GM23338 (cell line): ENCODE measurements around the gene GUCA1C. TPM values are rescaled to one million over a fixed set of nuclear protein-coding genes. Genes with fewer than 3 reads are reported as not detected.

Experiments used
- ATAC-seq: fragments of 200-7000 bp; cut with Tn5 transposase; 3 replicates; pipeline ENCODE4 v1.9.1; 2020
- DNase-seq: peaks from one replicate; pipeline ENCODE4 v3.0.0-alpha.2; 2015; ENCODE audit warnings: low spot score
- H2AFZ ChIP-seq: fragments of 200-600 bp; sonication (generic); 2 replicates; pipeline ENCODE4 v1.8.0; 2016; ENCODE audit warnings: antibody characterized with exemption, mild to moderate bottlenecking, moderate library complexity
- H3F3A ChIP-seq: fragments of 200-600 bp; sonication (generic); replicated peaks from 2 replicates; pipeline ENCODE4 v1.8.0; 2017; ENCODE audit warnings: antibody characterized with exemption, mixed run types, low read depth
- H3K27ac ChIP-seq: fragments of 200-600 bp; sonication (generic); 2 replicates; pipeline ENCODE4 v1.6.1; 2016; ENCODE audit warnings: low read depth
- H3K27me3 ChIP-seq: fragments of 200-600 bp; sonication (generic); 2 replicates; pipeline ENCODE4 v1.8.0; 2016; ENCODE audit warnings: mild to moderate bottlenecking, mixed run types, moderate library complexity; ENCODE audit not compliant: insufficient read depth
- H3K36me3 ChIP-seq: fragments of 200-600 bp; sonication (generic); 2 replicates; pipeline ENCODE4 v1.8.0; 2016; ENCODE audit warnings: mild to moderate bottlenecking; ENCODE audit not compliant: insufficient read depth
- H3K4me1 ChIP-seq: fragments of 200-600 bp; sonication (generic); 2 replicates; pipeline ENCODE4 v1.8.0; 2016; ENCODE audit warnings: mild to moderate bottlenecking, moderate library complexity; ENCODE audit not compliant: insufficient read depth
- H3K4me2 ChIP-seq: fragments of 200-600 bp; sonication (generic); 2 replicates; pipeline ENCODE4 v1.7.1; 2017; ENCODE audit warnings: mixed run types
- H3K4me3 ChIP-seq: fragments of 200-600 bp; sonication (generic); 2 replicates; pipeline ENCODE4 v1.6.1; 2016; ENCODE audit warnings: mixed run types
- H3K79me2 ChIP-seq: fragments of 200-600 bp; sonication (generic); replicated peaks from 2 replicates; pipeline ENCODE4 v1.8.0; 2017; ENCODE audit warnings: mild to moderate bottlenecking; ENCODE audit not compliant: insufficient read depth
- H3K9me2 ChIP-seq: fragments of 200-600 bp; sonication (generic); 2 replicates; pipeline ENCODE4 v1.8.0; 2017; ENCODE audit not compliant: insufficient read depth
- H4K20me1 ChIP-seq: fragments of 200-600 bp; sonication (generic); replicated peaks from 2 replicates; pipeline ENCODE4 v1.8.0; 2017; ENCODE audit warnings: mild to moderate bottlenecking; ENCODE audit not compliant: insufficient read depth
- H3K27ac Mint-ChIP-seq: 2 replicates; pipeline ENCODE4 v1.8.0; 2020; ENCODE audit warnings: inconsistent platforms, mild to moderate bottlenecking, moderate library complexity, mixed read lengths
- H3K27me3 Mint-ChIP-seq: 3 replicates; pipeline ENCODE4 v1.8.0; 2022; ENCODE audit warnings: low read depth, mild to moderate bottlenecking, moderate library complexity, mixed read lengths, inconsistent platforms; ENCODE audit not compliant: insufficient read depth, poor library complexity
- H3K36me3 Mint-ChIP-seq: 3 replicates; pipeline ENCODE4 v1.8.0; 2021; ENCODE audit warnings: low read depth, mild to moderate bottlenecking, inconsistent platforms, moderate library complexity, mixed read lengths
- H3K4me1 Mint-ChIP-seq: 3 replicates; pipeline ENCODE4 v1.8.0; 2020; ENCODE audit warnings: mild to moderate bottlenecking, inconsistent platforms, mixed read lengths
- H3K4me3 Mint-ChIP-seq: 3 replicates; pipeline ENCODE4 v1.8.0; 2021; ENCODE audit warnings: moderate library complexity, mild to moderate bottlenecking, inconsistent platforms, mixed read lengths
- H3K9me3 Mint-ChIP-seq: 3 replicates; pipeline ENCODE4 v1.8.0; 2020; ENCODE audit warnings: moderate library complexity, mild to moderate bottlenecking, inconsistent platforms, mixed read lengths
- CREB1 ChIP-seq: fragments of 250-450 bp; sonication (Bioruptor Pico); IDR thresholded peaks from 2 replicates; pipeline ENCODE4 v1.5.0; 2020; ENCODE audit warnings: low read depth, mild to moderate bottlenecking, moderate library complexity
- CTCF ChIP-seq, 2 experiments: fragments of 200-600 bp in 1 of 2; sonication (generic) in 1 of 2; conservative IDR thresholded peaks; 2 replicates each; pipeline versions ENCODE4 v1.5.1 to v1.6.1; 2016 to 2017; ENCODE audit warnings: antibody characterized with exemption in 2 of 2, low read depth in 2 of 2, mild to moderate bottlenecking in 2 of 2, moderate library complexity in 1 of 2
- ETS1 ChIP-seq: IDR thresholded peaks from 2 replicates; pipeline ENCODE4 v1.6.1; 2016; ENCODE audit warnings: antibody characterized with exemption
- EZH2 ChIP-seq: fragments of 200-600 bp; sonication (generic); IDR thresholded peaks from one replicate; pipeline ENCODE4 v1.8.0; 2017; ENCODE audit warnings: antibody characterized with exemption, mild to moderate bottlenecking, low read depth; ENCODE audit not compliant: unreplicated experiment
- NANOG ChIP-seq: IDR thresholded peaks from 2 replicates; pipeline ENCODE4 v1.6.1; 2016; ENCODE audit warnings: antibody characterized with exemption, borderline replicate concordance
- STAT1 ChIP-seq: IDR thresholded peaks from one replicate; pipeline ENCODE4 v1.6.1; 2016; ENCODE audit warnings: antibody characterized with exemption; ENCODE audit not compliant: unreplicated experiment
- ZNF114 ChIP-seq: fragments of 250-450 bp; sonication (Bioruptor Pico); IDR thresholded peaks from 2 replicates; pipeline ENCODE4 v1.5.0; 2020; ENCODE audit warnings: mild to moderate bottlenecking, moderate library complexity
- polyA plus RNA-seq: library from polyadenylated mRNA; unstranded; fragments of >200 nt; fragmentation: Nextera tagmentation; extraction: Ambion mirVana; gene quantifications from 2 replicates; pipeline ENCODE4 v1.2.1, GENCODE V29; 2016
- total RNA-seq: library from RNA; depleted of rRNA; stranded (reverse); fragments of >200 nt; shearing (Covaris generic); gene quantifications from 2 replicates; pipeline ENCODE4 v1.2.3, GENCODE V29; 2014
- TF ChIP-seq, protein P1 (sequence below): IDR thresholded peaks from one replicate; pipeline ENCODE4 v1.6.1; 2018; ENCODE audit warnings: antibody characterized with exemption; ENCODE audit not compliant: unreplicated experiment
- TF ChIP-seq, protein P2 (sequence below): fragments of 250-450 bp; sonication (Bioruptor Pico); IDR thresholded peaks from 2 replicates; pipeline ENCODE4 v1.5.0; 2020; ENCODE audit warnings: mild to moderate bottlenecking, moderate library complexity

GUCA1C gene
- total and polyA plus RNA-seq, 2 experiments from 2014 or later = not detected

DNA sequence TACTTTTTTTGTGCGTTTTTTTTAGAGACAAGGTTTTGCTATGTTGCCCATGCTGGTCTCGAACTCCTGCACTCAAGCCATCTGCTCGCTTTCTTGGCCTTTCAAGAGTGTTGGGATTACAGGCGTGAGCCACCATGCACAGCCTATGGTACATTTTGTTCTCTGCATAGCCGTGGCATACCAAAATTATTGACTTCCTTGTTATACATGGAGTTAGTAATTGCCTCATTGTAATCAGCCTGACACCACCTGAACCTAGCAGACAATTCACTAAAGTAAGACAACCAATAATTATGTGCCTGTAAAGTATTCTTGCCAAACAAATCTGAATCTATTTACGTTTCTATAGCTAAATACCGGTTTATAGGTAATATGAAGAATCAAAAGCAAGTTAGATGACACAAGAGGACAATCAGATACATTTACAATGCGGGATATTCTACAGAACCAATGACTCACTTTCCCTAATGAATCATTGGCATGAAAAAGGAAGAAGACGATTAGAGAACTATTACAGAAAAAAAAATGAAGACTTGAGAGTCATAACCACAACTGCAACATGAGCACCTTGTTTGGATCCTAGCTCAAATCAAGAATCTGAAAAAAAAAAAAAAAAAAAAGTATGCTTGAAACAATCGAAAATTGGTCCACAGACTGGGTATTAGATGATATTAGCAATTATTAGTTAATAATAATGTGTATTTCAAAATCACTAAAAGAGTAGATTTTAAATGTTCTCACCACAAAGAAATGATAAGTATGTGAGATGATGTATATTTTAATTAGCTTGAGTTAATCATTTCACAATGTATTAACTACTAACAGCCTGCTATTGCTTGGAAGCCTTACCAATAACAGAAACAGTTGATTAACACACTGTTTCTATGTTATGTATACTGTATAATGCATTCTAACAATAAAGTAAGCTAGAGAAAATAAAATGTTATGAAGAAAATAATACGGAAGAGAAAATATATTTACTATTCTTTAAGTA is 7.1 kb downstream of the GUCA1C start (continued):
- TF ChIP-seq, protein P1, sequence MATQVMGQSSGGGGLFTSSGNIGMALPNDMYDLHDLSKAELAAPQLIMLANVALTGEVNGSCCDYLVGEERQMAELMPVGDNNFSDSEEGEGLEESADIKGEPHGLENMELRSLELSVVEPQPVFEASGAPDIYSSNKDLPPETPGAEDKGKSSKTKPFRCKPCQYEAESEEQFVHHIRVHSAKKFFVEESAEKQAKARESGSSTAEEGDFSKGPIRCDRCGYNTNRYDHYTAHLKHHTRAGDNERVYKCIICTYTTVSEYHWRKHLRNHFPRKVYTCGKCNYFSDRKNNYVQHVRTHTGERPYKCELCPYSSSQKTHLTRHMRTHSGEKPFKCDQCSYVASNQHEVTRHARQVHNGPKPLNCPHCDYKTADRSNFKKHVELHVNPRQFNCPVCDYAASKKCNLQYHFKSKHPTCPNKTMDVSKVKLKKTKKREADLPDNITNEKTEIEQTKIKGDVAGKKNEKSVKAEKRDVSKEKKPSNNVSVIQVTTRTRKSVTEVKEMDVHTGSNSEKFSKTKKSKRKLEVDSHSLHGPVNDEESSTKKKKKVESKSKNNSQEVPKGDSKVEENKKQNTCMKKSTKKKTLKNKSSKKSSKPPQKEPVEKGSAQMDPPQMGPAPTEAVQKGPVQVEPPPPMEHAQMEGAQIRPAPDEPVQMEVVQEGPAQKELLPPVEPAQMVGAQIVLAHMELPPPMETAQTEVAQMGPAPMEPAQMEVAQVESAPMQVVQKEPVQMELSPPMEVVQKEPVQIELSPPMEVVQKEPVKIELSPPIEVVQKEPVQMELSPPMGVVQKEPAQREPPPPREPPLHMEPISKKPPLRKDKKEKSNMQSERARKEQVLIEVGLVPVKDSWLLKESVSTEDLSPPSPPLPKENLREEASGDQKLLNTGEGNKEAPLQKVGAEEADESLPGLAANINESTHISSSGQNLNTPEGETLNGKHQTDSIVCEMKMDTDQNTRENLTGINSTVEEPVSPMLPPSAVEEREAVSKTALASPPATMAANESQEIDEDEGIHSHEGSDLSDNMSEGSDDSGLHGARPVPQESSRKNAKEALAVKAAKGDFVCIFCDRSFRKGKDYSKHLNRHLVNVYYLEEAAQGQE = no peak
- no peak for TF ChIP-seq NANOG
- no peak for TF ChIP-seq EZH2

GRCh38 chr3:108940568-108941263 is 13.0 kb downstream of the GUCA1C start:
- Histone ChIP-seq H3K36me3 (no peaks in the 10 kb centered on the region), H3F3A (no peaks in the 10 kb centered on the region), H4K20me1 (no peaks in the 10 kb centered on the region), H3K27ac (no peak overlapping the region), H3K4me1 (no peaks in the 10 kb centered on the region), H3K4me2 (no peak overlapping the region), H3K27me3 (no peaks in the 10 kb centered on the region), H3K79me2 (no peaks in the 10 kb centered on the region), H3K4me3 (no peak overlapping the region), H2AFZ (peak overlapping the region; percentile 43; the same call in 1 of the 2 replicates), H3K9me2 (no peaks in the 10 kb centered on the region)
- ATAC-seq = no peak
- H3K36me3 Mint-ChIP-seq = no peaks in the 10 kb centered on the region
- H3K27me3 Mint-ChIP-seq = no peaks in the 10 kb centered on the region
- no peak overlapping the region for H3K27ac Mint-ChIP-seq
- DNase-seq = no peak
- H3K9me3 Mint-ChIP-seq = no peaks in the 10 kb centered on the region
- H3K4me3 Mint-ChIP-seq = no peak overlapping the region
- H3K4me1 Mint-ChIP-seq = no peaks in the 10 kb centered on the region; the same call in 2 of the 3 replicates
- TF ChIP-seq CREB1 (CRISPR knock-in tag) = no peak
- no peak for TF ChIP-seq STAT1
- no peak for TF ChIP-seq NANOG
- TF ChIP-seq ZNF114 (CRISPR knock-in tag) = no peak
- TF ChIP-seq EZH2 = no peak
- TF ChIP-seq CTCF (conservative IDR thresholded peaks at IDR 0.05; ENCODE audit: low read depth in 2 of 2) = no peak
- TF ChIP-seq, protein P2, sequence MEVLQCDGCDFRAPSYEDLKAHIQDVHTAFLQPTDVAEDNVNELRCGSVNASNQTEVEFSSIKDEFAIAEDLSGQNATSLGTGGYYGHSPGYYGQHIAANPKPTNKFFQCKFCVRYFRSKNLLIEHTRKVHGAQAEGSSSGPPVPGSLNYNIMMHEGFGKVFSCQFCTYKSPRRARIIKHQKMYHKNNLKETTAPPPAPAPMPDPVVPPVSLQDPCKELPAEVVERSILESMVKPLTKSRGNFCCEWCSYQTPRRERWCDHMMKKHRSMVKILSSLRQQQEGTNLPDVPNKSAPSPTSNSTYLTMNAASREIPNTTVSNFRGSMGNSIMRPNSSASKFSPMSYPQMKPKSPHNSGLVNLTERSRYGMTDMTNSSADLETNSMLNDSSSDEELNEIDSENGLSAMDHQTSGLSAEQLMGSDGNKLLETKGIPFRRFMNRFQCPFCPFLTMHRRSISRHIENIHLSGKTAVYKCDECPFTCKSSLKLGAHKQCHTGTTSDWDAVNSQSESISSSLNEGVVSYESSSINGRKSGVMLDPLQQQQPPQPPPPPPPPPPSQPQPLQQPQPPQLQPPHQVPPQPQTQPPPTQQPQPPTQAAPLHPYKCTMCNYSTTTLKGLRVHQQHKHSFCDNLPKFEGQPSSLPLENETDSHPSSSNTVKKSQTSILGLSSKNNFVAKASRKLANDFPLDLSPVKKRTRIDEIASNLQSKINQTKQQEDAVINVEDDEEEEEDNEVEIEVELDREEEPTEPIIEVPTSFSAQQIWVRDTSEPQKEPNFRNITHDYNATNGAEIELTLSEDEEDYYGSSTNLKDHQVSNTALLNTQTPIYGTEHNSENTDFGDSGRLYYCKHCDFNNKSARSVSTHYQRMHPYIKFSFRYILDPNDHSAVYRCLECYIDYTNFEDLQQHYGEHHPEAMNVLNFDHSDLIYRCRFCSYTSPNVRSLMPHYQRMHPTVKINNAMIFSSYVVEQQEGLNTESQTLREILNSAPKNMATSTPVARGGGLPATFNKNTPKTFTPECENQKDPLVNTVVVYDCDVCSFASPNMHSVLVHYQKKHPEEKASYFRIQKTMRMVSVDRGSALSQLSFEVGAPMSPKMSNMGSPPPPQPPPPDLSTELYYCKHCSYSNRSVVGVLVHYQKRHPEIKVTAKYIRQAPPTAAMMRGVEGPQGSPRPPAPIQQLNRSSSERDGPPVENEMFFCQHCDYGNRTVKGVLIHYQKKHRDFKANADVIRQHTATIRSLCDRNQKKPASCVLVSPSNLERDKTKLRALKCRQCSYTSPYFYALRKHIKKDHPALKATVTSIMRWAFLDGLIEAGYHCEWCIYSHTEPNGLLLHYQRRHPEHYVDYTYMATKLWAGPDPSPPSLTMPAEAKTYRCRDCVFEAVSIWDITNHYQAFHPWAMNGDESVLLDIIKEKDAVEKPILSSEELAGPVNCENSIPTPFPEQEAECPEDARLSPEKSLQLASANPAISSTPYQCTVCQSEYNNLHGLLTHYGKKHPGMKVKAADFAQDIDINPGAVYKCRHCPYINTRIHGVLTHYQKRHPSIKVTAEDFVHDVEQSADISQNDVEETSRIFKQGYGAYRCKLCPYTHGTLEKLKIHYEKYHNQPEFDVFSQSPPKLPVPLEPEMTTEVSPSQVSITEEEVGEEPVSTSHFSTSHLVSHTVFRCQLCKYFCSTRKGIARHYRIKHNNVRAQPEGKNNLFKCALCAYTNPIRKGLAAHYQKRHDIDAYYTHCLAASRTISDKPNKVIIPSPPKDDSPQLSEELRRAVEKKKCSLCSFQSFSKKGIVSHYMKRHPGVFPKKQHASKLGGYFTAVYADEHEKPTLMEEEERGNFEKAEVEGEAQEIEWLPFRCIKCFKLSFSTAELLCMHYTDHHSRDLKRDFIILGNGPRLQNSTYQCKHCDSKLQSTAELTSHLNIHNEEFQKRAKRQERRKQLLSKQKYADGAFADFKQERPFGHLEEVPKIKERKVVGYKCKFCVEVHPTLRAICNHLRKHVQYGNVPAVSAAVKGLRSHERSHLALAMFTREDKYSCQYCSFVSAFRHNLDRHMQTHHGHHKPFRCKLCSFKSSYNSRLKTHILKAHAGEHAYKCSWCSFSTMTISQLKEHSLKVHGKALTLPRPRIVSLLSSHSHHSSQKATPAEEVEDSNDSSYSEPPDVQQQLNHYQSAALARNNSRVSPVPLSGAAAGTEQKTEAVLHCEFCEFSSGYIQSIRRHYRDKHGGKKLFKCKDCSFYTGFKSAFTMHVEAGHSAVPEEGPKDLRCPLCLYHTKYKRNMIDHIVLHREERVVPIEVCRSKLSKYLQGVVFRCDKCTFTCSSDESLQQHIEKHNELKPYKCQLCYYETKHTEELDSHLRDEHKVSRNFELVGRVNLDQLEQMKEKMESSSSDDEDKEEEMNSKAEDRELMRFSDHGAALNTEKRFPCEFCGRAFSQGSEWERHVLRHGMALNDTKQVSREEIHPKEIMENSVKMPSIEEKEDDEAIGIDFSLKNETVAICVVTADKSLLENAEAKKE (CRISPR knock-in tag) = no peak
- no peak for TF ChIP-seq ETS1
